Stimulated activated CD4-positive, alpha-beta T cell treated with anti-CD3 and anti-CD28 coated beads, TNF-alpha, amount 100 ng/mL, for 48 hours (primary cell): ENCODE data around the gene TAGLN.
A peak's percentile ranks its signal among the peaks of the same experiment; 100 is the strongest.

Source experiments
- DNase-seq, 3 donors: peaks; one replicate each; pipeline ENCODE4 v3.0.0-alpha.2; 2020; ENCODE audit warnings: low read depth in 3 of 3

Gene TAGLN

DNA sequence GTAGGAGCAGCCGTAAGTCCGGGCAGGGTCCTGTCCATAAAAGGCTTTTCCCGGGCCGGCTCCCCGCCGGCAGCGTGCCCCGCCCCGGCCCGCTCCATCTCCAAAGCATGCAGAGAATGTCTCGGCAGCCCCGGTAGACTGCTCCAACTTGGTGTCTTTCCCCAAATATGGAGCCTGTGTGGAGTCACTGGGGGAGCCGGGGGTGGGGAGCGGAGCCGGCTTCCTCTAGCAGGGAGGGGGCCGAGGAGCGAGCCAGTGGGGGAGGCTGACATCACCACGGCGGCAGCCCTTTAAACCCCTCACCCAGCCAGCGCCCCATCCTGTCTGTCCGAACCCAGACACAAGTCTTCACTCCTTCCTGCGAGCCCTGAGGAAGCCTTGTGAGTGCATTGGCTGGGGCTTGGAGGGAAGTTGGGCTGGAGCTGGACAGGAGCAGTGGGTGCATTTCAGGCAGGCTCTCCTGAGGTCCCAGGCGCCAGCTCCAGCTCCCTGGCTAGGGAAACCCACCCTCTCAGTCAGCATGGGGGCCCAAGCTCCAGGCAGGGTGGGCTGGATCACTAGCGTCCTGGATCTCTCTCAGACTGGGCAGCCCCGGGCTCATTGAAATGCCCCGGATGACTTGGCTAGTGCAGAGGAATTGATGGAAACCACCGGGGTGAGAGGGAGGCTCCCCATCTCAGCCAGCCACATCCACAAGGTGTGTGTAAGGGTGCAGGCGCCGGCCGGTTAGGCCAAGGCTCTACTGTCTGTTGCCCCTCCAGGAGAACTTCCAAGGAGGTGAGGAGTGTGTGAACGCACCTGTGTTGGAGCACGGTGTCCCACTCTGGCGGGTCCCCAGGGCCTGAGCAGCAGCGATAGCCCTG, at the start of gene TAGLN:
TSS of gene TAGLN (plus strand) at position 318 of the 863 bp plus-strand sequence. CDS start 3,644 bp downstream, outside the sequence.
- no peak for DNase-seq

DNA sequence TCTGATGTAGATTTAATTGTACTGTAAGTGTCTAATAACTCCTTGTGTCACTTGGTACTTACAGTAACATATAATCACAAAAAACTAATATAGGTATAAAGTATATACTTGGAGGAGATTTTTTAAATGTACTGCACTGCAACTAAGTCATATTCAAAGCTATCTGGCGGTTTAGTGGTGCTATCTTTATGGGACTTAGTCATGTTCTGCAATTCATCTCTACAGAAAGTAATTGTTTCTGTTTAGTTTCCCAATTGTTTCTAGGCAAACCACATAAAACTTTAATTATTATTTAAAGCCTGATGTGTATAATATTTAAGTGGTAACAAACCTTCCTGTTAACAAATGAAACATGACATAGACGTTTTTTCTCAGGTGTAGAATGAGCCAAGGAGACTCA, 47.1 kb upstream of the TAGLN start:
- no peak for DNase-seq

DNA sequence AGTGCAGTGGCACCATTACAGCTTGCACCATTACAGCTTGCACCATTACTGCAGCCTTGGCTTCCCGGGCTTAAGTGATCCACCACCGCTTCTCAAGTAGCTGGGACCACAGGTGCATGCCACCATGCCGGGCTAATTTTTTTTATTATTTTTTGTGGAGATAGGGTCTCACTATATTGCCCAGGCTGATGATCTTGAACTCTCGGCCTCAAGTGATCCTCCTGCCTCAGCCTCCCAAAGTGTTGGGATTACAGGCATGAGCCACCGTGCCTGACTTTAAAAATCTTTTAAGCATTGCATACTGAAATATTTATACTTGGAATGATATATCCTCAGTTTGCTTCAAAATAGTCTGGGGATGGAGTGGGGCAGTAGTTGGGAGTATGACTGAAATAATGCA, 44.7 kb upstream of the TAGLN start:
- DNase-seq, result no peak

- DNase-seq, result no peak
These were observed 41.7 kb upstream of the TAGLN start for GRCh38 chr11:117157507-117157906.

DNA sequence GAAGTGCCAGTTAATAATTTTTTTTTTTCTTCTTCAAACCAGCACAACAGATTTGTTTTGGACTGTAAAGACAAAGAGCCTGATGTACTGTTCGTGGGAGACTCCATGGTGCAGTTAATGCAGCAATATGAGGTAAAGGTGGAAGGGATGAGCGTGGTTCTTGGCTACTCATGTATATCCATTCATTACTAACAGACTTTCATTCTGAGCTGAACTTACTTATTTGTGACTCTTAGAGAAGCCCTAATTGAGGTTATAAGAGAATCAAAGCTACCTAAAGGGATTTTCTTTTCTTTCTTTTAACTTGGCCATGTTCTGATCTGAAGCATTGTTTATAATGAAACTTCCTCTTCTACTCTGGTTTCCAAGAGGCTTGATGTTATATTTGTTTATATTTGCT, 39.3 kb upstream of the TAGLN start:
- no peak for DNase-seq

- no peak for DNase-seq
These were observed 38.3 kb upstream of the TAGLN start for GRCh38 chr11:117160826-117161225.

- no peak for DNase-seq
These were observed 32.7 kb upstream of the TAGLN start for GRCh38 chr11:117166491-117166890.

GRCh38 chr11:117169736-117170135, 29.4 kb upstream of the TAGLN start:
- DNase-seq, result no peak

DNA sequence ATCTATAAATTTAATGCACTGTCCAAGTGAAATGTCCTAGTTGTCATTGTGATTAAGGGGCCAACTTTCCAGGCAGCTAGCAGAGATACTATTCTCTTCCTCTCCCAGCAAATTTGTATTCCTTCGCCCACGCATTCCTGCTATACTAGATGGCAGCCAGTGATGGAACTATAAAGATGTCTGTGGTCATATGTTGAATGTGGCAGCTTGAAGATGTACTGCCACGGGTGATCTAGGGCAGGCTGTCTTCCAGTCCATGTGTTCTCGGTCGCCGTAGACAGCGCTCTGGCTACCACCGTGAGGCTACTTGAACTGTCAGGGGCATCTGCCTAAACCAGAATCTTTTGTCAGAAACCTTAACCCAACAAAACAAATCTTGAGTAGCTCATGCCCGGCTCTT, 29.0 kb upstream of the TAGLN start:
- DNase-seq, result no peak

GRCh38 chr11:117171007-117171403, 28.2 kb upstream of the TAGLN start:
- no peak for DNase-seq

DNA sequence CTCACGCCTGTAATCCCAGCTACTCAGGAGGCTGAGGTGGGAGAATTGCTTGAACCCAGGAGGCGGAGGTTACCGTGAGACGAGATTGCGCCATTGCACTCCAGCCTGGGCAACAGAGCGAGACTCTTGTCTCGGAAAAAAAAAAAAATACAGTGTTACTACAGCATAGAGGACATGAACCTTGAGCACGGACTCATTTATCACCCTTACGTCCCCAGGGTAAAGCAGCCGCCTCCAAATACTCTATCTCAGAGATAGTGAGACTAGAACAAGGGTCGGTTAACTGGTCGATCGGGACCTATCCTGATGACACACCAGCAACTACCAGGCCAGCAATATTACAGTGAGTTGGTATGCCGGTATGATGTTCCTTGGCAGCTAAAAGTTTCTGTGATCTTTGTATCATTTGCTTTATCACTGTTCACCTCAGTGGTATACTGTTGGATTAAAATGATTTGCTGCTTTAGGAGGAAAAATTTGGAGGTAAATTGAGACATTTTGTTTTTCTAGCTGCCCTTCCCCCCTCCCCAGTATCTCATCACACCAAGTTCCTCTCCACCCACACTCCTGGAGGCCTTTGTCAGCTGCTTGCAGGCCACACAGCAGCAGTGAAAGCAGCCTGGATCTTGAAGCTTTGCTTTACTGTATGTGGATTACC, 27.6 kb upstream of the TAGLN start:
- no peak for DNase-seq

GRCh38 chr11:117172724-117173421, 26.3 kb upstream of the TAGLN start:
- DNase-seq, result no peak

- DNase-seq, result no peak
These were observed 24.1 kb upstream of the TAGLN start for GRCh38 chr11:117175104-117175503.

DNA sequence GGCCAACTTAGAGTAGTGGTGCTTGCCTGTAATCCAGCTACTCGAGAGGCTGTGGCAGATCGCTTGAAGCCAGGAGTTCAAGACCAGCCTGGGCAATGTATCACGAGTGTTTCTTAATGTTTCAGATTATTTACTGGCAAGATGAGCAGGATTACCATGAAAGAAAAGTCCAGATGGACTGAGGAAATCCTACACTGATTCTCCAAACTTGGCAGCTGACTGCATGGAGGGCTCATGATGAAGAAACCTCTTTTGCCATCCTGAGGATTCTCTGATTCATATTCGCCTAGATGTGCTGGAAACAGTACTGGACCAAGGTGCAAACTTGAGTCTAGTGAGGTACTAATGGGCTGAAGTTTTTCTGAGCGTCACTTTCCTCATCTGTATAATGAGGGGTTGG, 23.4 kb upstream of the TAGLN start:
- no peak for DNase-seq

DNA sequence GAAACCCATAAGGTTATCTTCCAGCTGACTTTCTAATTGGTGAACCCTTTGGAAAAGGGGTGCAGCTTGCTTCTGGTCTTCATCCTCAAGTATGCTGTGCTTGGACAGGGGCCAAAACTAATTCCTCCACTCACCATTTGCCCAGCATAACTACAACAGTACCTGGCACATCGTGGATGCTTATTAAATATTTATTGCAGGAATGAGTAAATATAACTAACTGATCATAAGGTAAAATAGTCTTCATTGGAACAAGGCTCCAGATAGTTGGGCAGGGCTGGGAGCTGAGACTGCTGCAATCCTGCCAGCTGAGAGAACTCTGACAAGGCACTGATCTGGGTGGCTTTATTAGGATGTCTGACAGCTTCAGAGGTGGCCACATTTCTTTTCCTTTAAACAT, 23.0 kb upstream of the TAGLN start:
- DNase-seq, result no peak

- no peak for DNase-seq
These were observed 21.5 kb upstream of the TAGLN start for GRCh38 chr11:117177534-117178209.

GRCh38 chr11:117178210-117179034, 20.7 kb upstream of the TAGLN start, which contains the start of gene SIDT2:
SIDT2 (plus strand) TSS chr11:117178743; CDS start chr11:117179264, 521 bp downstream.
- DNase-seq, result peak; percentile 77 to 84 (median 77)

GRCh38 chr11:117179048-117179999, 19.8 kb upstream of the TAGLN start:
- DNase-seq, result peak in 2 of 3 donors; percentile 11 to 36

DNA sequence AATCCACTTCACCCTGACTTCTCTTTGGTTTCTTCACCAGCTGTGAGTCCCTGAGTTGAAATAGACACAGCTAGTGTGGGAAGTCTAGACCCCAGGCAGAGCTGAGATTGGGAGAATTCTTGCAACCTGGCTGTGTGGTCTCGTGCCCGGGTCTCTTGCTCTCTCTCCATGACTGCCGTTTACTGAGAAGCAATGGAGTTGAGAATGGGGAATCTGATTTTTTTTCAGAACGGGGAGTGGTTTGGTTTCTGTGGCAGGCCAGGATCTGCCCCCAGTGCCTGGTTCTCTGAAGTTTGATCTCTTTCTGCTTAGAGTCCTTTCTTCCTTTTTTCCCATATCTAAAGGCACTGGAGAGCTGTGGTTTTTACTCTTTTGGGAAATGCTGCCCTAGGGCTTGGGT, 19.1 kb upstream of the TAGLN start:
- DNase-seq, result no peak
